Stimulated activated CD8-positive, alpha-beta memory T cell treated with anti-CD3 and anti-CD28 coated beads, Interleukin-15, amount 100 ng/mL, for 24 hours (primary cell): ENCODE results near the gene DIPK1C.

ENCODE experiments used
- DNase-seq: peaks from one replicate; pipeline ENCODE4 v3.0.0-alpha.2; 2020; ENCODE audit warnings: low read depth

DIPK1C gene

GRCh38 chr18:74418023-74418422 is 39.1 kb downstream of the DIPK1C start:
- DNase-seq: no peak

GRCh38 chr18:74416124-74416523 is 41.0 kb downstream of the DIPK1C start:
- DNase-seq: no peak

- no peak for DNase-seq
These were observed 42.1 kb downstream of the DIPK1C start for GRCh38 chr18:74414953-74415515.

DNA sequence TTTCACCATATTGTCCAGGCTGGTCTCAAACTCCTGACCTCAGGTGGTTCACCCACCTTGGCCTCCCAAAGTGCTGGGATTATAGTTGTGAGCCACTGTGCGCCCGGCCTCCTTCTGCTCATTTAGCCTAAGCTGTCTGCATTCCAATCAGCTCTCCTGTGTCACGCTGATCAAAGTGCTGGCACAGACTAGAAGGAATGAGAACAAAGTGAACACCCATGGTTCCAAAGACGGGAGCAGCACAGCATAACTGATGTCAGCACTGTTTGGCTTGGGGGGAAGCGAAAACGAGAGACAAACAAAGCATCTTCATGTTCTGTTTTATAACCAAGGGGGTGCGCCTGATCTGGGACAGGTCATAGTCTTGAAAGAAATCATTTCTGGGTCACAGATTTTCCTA is 43.3 kb downstream of the DIPK1C start:
- no peak for DNase-seq

DNA sequence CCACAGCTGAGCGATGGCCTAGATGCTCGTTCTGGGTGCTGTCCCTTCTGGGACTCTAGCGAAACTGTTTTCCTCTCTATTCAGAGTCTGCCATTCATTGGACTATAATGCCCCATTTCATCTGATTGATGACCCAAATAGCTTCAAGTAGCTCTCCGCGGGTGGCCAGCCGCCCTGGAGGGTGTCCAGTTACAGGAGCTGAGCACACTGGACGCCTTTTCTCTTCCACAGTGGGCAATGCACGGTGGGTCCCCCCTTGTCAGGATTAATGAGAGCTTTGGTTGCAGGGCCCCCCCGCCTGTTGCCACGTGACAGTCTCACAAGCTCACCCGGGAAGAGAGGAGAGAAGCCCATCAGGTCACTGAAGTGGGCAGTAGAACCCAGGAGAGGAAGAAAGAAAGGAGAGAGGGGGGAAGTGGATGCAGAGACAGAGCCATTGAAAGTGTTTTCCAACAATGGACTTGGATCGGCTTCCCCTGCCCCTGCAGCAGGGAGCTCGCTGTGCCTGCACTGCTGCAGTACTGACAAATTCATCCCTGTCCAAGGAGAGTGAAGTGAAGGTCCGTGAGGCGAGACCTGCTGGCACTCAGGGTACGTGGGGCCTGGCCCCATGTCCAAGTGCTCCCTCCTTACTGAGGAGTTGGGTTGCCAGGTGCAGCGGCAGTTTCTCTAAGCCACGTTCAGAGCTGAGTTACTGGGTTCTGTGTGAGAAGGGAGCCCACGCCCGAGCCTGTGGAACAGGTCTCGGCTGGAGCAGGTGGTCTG is 44.8 kb downstream of the DIPK1C start:
- DNase-seq: no peak

DNA sequence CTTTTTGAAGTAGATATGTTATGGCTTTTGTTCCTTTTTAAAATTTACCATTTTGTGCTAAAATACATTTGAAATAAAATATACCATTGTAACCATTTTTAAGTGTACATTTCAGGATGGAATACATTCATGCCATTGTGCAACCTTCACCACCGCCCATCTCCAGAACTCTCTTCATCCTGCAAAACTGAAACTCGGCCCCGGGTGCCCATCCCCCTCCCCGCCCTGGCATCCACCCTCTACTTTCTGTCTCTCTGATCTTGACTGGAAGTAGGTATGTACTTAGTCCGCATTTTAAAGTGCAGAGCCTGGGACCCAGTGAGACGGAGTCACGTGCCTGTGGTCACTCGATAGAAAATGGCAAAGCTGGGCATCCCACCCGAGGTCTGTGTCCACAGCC is 45.6 kb downstream of the DIPK1C start:
- no peak for DNase-seq

GRCh38 chr18:74410441-74410992 is 46.6 kb downstream of the DIPK1C start:
- no peak for DNase-seq

- no peak for DNase-seq
These were observed 49.2 kb downstream of the DIPK1C start for GRCh38 chr18:74407888-74408287.

DNA sequence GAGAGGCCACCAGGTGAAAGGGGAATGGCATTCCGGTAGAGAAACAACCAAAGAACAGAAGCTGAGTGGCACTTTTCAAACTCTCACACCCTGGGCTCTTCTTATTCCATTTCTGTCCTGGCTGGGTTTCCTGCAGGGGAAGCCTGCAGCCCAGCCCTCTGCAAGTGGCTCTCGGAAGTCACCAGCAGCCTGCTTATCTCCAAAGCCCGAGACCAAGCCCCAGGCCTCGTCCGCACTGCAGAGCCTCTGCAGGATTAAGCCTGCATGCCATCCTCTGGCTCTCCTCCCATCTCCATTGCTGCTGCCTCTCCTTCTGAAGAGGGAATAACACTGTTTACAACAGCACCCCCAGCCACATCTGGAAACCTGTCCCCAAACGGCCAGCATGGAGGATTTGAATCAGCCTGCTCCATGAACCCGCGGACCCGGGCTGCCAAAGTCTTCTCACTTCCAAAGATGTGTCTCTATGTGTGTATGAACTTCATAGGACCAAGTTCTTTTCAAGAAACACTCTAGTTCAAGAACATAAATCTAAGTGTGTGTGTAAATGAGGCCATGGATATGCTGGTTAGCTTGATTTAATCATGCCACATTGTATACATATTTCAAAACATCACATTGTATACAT is 54.2 kb downstream of the DIPK1C start:
- DNase-seq: no peak

- no peak for DNase-seq
These were observed 56.3 kb downstream of the DIPK1C start for GRCh38 chr18:74400813-74401212.

- DNase-seq: no peak
These were observed 57.8 kb downstream of the DIPK1C start for GRCh38 chr18:74399091-74399887.

DNA sequence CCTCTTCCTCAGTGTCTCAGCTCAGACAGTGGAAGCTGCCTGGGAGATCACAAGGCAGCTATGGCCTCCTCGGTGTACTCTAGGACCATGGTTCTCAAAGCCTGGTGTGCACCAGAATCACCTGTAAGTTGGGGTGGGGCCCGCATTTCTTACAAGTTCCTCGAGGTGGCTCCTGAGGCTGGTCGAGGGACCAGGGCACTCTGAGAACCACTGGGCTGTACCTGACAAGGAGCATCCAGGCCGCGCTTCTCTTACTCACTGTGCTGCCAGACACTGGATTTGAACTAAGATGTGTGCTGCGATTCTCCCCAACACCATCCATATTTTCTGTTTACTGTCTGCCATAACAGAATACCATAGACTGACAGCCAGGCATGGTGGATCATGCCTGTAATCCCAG is 59.5 kb downstream of the DIPK1C start:
- no peak for DNase-seq

DNA sequence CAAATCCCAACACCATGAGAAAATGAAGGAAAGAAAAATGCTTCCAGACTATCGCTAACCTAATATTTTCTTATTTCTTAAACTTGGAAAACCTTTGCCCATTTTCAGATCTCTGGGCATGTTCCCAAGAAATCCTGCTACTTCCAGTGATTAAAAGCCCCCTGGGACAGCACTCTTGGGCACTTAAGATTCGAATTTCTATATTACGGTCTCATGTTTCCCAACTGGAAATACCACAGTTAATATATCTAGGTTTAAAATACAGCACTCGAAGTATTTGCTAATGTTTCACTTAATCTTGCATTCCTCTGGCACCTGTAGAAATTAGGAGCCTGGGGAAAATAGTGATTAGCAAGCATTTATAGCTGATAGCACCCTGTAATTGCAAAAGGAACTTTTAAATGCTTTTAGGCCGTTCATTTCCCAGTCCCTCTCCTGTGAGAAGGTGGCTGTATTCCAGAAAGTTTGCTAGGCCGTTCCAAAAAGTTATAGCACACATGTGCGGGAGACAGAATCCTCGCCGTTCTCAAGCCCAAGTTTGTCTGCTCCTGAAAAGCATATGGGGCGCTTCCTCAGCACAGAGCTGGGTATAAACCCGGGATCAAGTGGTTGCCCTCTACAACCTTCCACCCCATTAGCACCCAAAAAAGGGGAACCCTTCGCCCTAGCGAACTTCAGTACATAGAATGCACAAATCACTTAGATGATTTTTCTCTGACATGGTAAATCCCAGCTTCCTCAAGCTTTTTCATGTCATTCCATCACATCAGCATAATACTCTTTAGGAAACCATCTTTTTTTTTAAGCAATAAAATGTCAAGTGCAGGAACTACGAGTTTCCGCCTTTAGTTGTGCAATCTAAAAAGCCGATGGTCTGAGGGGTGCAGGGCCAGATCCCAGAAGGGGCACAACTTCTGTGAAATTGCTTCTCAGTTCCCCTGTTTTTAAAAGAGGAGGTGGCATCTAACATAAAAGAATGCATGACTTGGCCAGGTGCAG is 60.6 kb downstream of the DIPK1C start:
- no peak for DNase-seq

- DNase-seq: no peak
These were observed 61.4 kb downstream of the DIPK1C start for GRCh38 chr18:74395648-74396154.

GRCh38 chr18:74395006-74395405 is 62.1 kb downstream of the DIPK1C start:
- no peak for DNase-seq

DNA sequence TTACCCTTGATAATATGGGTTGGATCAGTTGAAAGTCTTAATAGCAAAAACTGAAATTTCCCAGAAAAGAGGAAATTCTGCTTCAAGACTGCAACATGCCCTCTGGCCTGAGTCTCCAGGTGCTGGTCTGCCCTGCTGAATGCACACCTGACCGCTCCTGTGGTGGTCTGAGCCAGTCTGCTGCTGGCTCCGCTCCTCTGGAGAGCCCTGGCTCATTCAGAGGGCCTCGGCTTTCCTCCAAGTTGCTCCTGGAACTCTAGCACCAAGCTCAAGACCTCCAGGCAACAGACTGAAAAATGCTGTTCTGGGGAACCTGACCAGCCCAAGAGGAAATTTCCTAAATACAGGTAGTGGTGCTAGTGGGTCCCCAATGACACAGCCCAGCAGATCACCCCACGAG is 64.8 kb downstream of the DIPK1C start:
- DNase-seq: no peak

DNA sequence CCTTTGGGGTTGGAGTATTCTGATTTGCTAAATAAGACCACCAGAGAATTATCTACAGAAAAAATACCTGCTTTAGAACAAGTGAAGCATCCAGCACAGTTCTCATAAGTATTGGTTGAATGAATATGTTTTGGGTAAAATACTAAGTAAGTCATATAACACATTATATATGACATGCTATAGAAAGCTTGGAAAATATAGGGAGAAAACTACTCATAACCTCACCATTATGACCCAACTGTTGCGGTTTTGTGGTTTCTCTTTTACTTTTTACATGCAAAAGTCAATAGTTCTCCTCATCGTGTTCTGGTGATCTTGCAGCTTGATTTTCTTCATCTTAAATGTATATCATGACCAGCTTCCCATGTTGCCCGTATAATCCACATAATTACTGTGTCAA is 66.2 kb downstream of the DIPK1C start:
- no peak for DNase-seq

- DNase-seq: no peak
These were observed 67.1 kb downstream of the DIPK1C start for GRCh38 chr18:74389991-74390390.

GRCh38 chr18:74389171-74389927 is 67.8 kb downstream of the DIPK1C start:
- no peak for DNase-seq

GRCh38 chr18:74388227-74388626 is 68.9 kb downstream of the DIPK1C start:
- DNase-seq: no peak
